H1 (cell line): ENCODE results near the gene LSM7. TPM values are rescaled to one million over a fixed set of nuclear protein-coding genes. Genes with fewer than 3 reads are reported as not detected.

ENCODE experiments used
- CBX5 ChIP-seq: fragments of 300-800, 300-1000 bp; sonication (generic); IDR thresholded peaks from 2 replicates; pipeline ENCODE4 v1.7.1; 2016; ENCODE audit warnings: antibody characterized with exemption, low read length, low read depth
- FOSL1 ChIP-seq: IDR thresholded peaks from 2 replicates; pipeline ENCODE4 v1.6.1; 2011; ENCODE audit warnings: mild to moderate bottlenecking, low read depth, low read length, moderate library complexity; ENCODE audit not compliant: insufficient read depth
- GABPA ChIP-seq: IDR thresholded peaks from 2 replicates; pipeline ENCODE4 v1.6.1; 2011; ENCODE audit warnings: mild to moderate bottlenecking, low read length, moderate library complexity, borderline replicate concordance; ENCODE audit not compliant: insufficient read depth
- HDAC6 ChIP-seq: IDR thresholded peaks from one replicate; pipeline ENCODE4 v1.7.1; 2012; ENCODE audit warnings: low read depth, mild to moderate bottlenecking, inconsistent platforms, low read length, moderate library complexity
- KDM1A ChIP-seq: fragments of 200-600, 300-600 bp; sonication (generic); IDR thresholded peaks from 2 replicates; pipeline ENCODE4 v1.7.1; 2016; ENCODE audit warnings: mild to moderate bottlenecking, low read length, borderline replicate concordance
- KDM5A ChIP-seq: fragments of 200-600 bp; IDR thresholded peaks from 2 replicates; pipeline ENCODE4 v1.7.1; 2012; ENCODE audit warnings: mild to moderate bottlenecking, low read length, inconsistent platforms, mixed read lengths
- POLR2AphosphoS5 ChIP-seq: IDR thresholded peaks from 2 replicates; pipeline ENCODE4 v1.6.1; 2011; ENCODE audit warnings: low read depth, low read length
- RNF2 ChIP-seq: fragments of 200-900, 300-1000 bp; sonication (generic); IDR thresholded peaks from 2 replicates; pipeline ENCODE4 v1.7.1; 2016; ENCODE audit warnings: borderline replicate concordance, low read depth, mild to moderate bottlenecking, antibody characterized with exemption, low read length; ENCODE audit not compliant: poor library complexity, severe bottlenecking; ENCODE audit errors: missing control alignments
- SAP30 ChIP-seq: fragments of 300-600 bp; sonication (generic); IDR thresholded peaks from 2 replicates; pipeline ENCODE4 v1.7.1; 2012; ENCODE audit warnings: low read length, moderate library complexity, mild to moderate bottlenecking, inconsistent platforms; ENCODE audit not compliant: insufficient read depth, insufficient replicate concordance
- SIN3A ChIP-seq, 2 experiments: IDR thresholded peaks in 1 of 2; conservative IDR thresholded peaks in 1 of 2; 2 replicates each; pipeline ENCODE4 v1.6.1; 2011 to 2012; ENCODE audit warnings: low read length in 2 of 2, improper control_type of control experiment in 1 of 2, low read depth in 1 of 2, mild to moderate bottlenecking in 1 of 2
- SIX5 ChIP-seq: IDR thresholded peaks from 2 replicates; pipeline ENCODE4 v1.6.1; 2011; ENCODE audit warnings: mild to moderate bottlenecking, low read depth, low read length
- SP1 ChIP-seq: IDR thresholded peaks from 2 replicates; pipeline ENCODE4 v1.6.1; 2011; ENCODE audit warnings: low read depth, low read length
- polyA plus RNA-seq, 7 experiments: library from polyadenylated mRNA; depleted of rRNA in 3 of 7; stranded (reverse) in 5 of 7; unstranded in 2 of 7; fragments of >200 nt in 5 of 7; fragments of 200-250 nt in 2 of 7; gene quantifications; 1 replicate in 5 of 7; 2 replicates in 1 of 7; 4 replicates in 1 of 7; pipeline versions ENCODE4 v1.2.1 to v1.2.3, GENCODE V29; 2011 to 2013; ENCODE audit warnings: missing spikeins in 2 of 7, mixed read lengths in 2 of 7
- total RNA-seq: library from RNA; stranded (reverse); fragmentation: NEBNext Ultra II Directional; extraction: Animal tissue kit (Norgen Biotek cat#: 25700); gene quantifications from 2 replicates; pipeline ENCODE4 v1.2.1, GENCODE V29; 2021

Gene LSM7
- total and polyA plus RNA-seq, 2 of the 8 experiments (the other 6 are each of a cell fraction or from before 2014, with no cell fraction given), result 228 to 1,335 TPM

GRCh38 chr19:2315818-2316353, 12.5 kb downstream of the LSM7 start (continued):
- TF ChIP-seq KDM5A (peak; percentile 41; the same call in 1 of the 2 replicates), SAP30 (no peak), RNF2 (no peak), CBX5 (no peak), FOSL1 (no peak), GABPA (peak; percentile 67; the same call in 1 of the 2 replicates), SIN3A (conservative IDR thresholded peaks at IDR 0.05 in 1 of 2, IDR thresholded peaks at IDR 0.05 in 1 of 2; ENCODE audit: low read depth in 1 of 2, low read length in 2 of 2) (peak in 1 of 2 experiments; percentile 77; a peak in 2 of 4 replicates), POLR2AphosphoS5 (no peak), SIX5 (no peak), HDAC6 (no peak), SP1 (no peak), KDM1A (no peak)
